ENCODE results near the gene LSM14B.

DNA sequence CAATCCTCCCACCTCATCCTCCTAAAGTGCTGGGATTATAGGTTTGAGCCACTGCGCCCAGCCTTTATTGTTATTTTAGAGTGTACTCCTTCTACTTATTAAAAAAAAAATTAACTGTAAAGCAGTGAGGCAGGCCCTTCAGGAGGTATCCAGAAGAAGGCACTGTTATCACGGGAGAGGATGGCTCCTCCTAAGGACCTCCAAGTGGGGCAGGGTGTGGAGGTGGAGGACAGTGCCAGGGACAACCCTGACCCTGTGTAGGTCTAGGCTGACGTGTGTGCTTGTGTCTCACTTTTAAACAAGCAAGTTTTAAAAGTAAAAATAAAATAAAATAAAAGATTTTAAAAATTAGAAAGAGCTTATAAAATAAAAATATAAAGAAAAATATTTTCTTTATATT lies 32.9 kb upstream of the LSM14B start:
- TF ChIP-seq, protein P1, sequence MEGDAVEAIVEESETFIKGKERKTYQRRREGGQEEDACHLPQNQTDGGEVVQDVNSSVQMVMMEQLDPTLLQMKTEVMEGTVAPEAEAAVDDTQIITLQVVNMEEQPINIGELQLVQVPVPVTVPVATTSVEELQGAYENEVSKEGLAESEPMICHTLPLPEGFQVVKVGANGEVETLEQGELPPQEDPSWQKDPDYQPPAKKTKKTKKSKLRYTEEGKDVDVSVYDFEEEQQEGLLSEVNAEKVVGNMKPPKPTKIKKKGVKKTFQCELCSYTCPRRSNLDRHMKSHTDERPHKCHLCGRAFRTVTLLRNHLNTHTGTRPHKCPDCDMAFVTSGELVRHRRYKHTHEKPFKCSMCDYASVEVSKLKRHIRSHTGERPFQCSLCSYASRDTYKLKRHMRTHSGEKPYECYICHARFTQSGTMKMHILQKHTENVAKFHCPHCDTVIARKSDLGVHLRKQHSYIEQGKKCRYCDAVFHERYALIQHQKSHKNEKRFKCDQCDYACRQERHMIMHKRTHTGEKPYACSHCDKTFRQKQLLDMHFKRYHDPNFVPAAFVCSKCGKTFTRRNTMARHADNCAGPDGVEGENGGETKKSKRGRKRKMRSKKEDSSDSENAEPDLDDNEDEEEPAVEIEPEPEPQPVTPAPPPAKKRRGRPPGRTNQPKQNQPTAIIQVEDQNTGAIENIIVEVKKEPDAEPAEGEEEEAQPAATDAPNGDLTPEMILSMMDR (IDR thresholded peaks at IDR 0.05; ENCODE audit: poor library complexity) = no peak
- no peak for TF ChIP-seq EZH2 (IDR thresholded peaks at IDR 0.05; ENCODE audit: borderline replicate concordance)

All from hepatocyte (in vitro differentiated cells).